SK-N-SH (cell line): Measurements from ENCODE around the gene SLC7A1. TPM values are rescaled to one million over a fixed set of nuclear protein-coding genes. Genes with fewer than 3 reads are reported as not detected.

Experiments
- CTCF ChIA-PET: fragments of 300-600, 350-600 bp; formaldehyde crosslinking; extraction: SDS; loops from one replicate; lab custom pipeline; 2021; lab: Yijun Ruan, JAX
- POLR2A ChIA-PET: fragments of 350-600 bp; sonication (Branson Sonifier 250); formaldehyde crosslinking; extraction: SDS; loops from one replicate; lab custom pipeline; 2020; ENCODE audit warnings: antibody characterized with exemption, inconsistent platforms; lab: Yijun Ruan, JAX
- DNase-seq: peaks from one replicate; pipeline ENCODE4 v3.0.0; 2012
- H2AFZ ChIP-seq: fragments of 200-600 bp; sonication (generic); 2 replicates; pipeline ENCODE4 v1.8.1; 2016; ENCODE audit warnings: antibody characterized with exemption, mild to moderate bottlenecking, low read depth
- H3F3A ChIP-seq: fragments of 200-600 bp; sonication (generic); replicated peaks from 2 replicates; pipeline ENCODE3; 2016; ENCODE audit warnings: antibody characterized with exemption, mild to moderate bottlenecking; ENCODE audit not compliant: insufficient read depth
- H3K27ac ChIP-seq, 2 experiments: fragments of 200-500 bp in 1 of 2; fragments of 200-600 bp in 1 of 2; sonication (Bioruptor generic) in 1 of 2; sonication (generic), shearing (Covaris generic) in 1 of 2; 2 replicates each; pipeline versions ENCODE4 v1.5.1 to v1.6.1; 2014 to 2016; ENCODE audit warnings: low read depth in 2 of 2, inconsistent platforms in 1 of 2, low read length in 1 of 2, mild to moderate bottlenecking in 1 of 2, mixed read lengths in 1 of 2
- H3K27me3 ChIP-seq: fragments of 200-600 bp; sonication (generic), shearing (Covaris generic); 2 replicates; pipeline ENCODE4 v1.6.1; 2016; ENCODE audit warnings: mixed run types; ENCODE audit not compliant: insufficient read depth
- H3K36me3 ChIP-seq, 2 experiments: fragments of 200-500 bp in 1 of 2; fragments of 200-600 bp in 1 of 2; sonication (Bioruptor generic) in 1 of 2; sonication (generic) in 1 of 2; replicated peaks in 1 of 2; 2 replicates each; pipeline versions ENCODE3 to v1.5.1; 2014 to 2016; ENCODE audit warnings: low read length in 1 of 2, mild to moderate bottlenecking in 1 of 2; ENCODE audit not compliant: insufficient read depth in 2 of 2, control insufficient read depth in 1 of 2
- H3K4me1 ChIP-seq, 2 experiments: fragments of 200-500 bp in 1 of 2; fragments of 200-600 bp in 1 of 2; sonication (Bioruptor generic) in 1 of 2; sonication (generic), shearing (Covaris generic) in 1 of 2; 2 replicates each; pipeline versions ENCODE4 v1.5.1 to v1.6.1; 2014 to 2016; ENCODE audit warnings: low read depth in 1 of 2, low read length in 1 of 2, mixed run types in 1 of 2; ENCODE audit not compliant: insufficient read depth in 2 of 2, control insufficient read depth in 1 of 2
- H3K4me2 ChIP-seq: fragments of 200-600 bp; sonication (generic), shearing (Covaris generic); 2 replicates; pipeline ENCODE4 v1.6.1; 2017; ENCODE audit warnings: mixed run types
- H3K4me3 ChIP-seq, 2 experiments: fragments of 200-500 bp in 1 of 2; fragments of 200-600 bp in 1 of 2; sonication (Bioruptor generic) in 1 of 2; sonication (generic), shearing (Covaris generic) in 1 of 2; 2 replicates each; pipeline versions ENCODE4 v1.5.1 to v1.8.1; 2014 to 2016; ENCODE audit warnings: low read depth in 2 of 2, inconsistent platforms in 1 of 2, low read length in 1 of 2, mild to moderate bottlenecking in 1 of 2, mixed read lengths in 1 of 2, moderate library complexity in 1 of 2
- H3K79me2 ChIP-seq: fragments of 200-600 bp; sonication (generic); 2 replicates; pipeline ENCODE4 v1.8.1; 2017; ENCODE audit warnings: mild to moderate bottlenecking; ENCODE audit not compliant: insufficient read depth
- H3K9ac ChIP-seq: fragments of 200-600 bp; sonication (generic); 2 replicates; pipeline ENCODE4 v1.6.1; 2017; ENCODE audit warnings: mixed run types
- H3K9me2 ChIP-seq: fragments of 200-600 bp; sonication (generic); 2 replicates; pipeline ENCODE4 v1.6.1; 2017; ENCODE audit warnings: mixed run types
- H3K9me3 ChIP-seq: fragments of 200-600 bp; sonication (generic); 2 replicates; pipeline ENCODE4 v1.6.1; 2017; ENCODE audit warnings: mixed run types, mild to moderate bottlenecking, moderate library complexity
- H4K20me1 ChIP-seq: fragments of 200-600 bp; sonication (generic); 2 replicates; pipeline ENCODE4 v1.6.1; 2017; ENCODE audit warnings: mild to moderate bottlenecking, mixed run types; ENCODE audit not compliant: insufficient read depth
- CTCF ChIP-seq: fragments of 200-600 bp; sonication (generic); IDR thresholded peaks from 2 replicates; pipeline ENCODE4 v1.6.1; 2017; ENCODE audit warnings: antibody characterized with exemption, mild to moderate bottlenecking, moderate library complexity
- ELF1 ChIP-seq: IDR thresholded peaks from 2 replicates; pipeline ENCODE4 v1.4.0; 2012
- IRF3 ChIP-seq: fragments of 150-350 bp; IDR thresholded peaks from 2 replicates; pipeline ENCODE4 v1.6.1; 2016; ENCODE audit warnings: mild to moderate bottlenecking, low read depth, low read length
- JUND ChIP-seq: IDR thresholded peaks from 2 replicates; pipeline ENCODE4 v1.4.0; 2012
- MEF2A ChIP-seq: IDR thresholded peaks from 2 replicates; pipeline ENCODE4 v1.4.0; 2012; ENCODE audit warnings: low read depth, borderline replicate concordance
- NFIC ChIP-seq: IDR thresholded peaks from 2 replicates; pipeline ENCODE4 v1.4.0; 2012; ENCODE audit warnings: borderline replicate concordance
- NRF1 ChIP-seq: IDR thresholded peaks from 2 replicates; pipeline ENCODE4 v1.6.1; 2012; ENCODE audit warnings: low read depth, mild to moderate bottlenecking, low read length
- PBX3 ChIP-seq: IDR thresholded peaks from 2 replicates; pipeline ENCODE4; 2012
- POLR2AphosphoS5 ChIP-seq: IDR thresholded peaks from 2 replicates; pipeline ENCODE4 v1.6.1; 2012; ENCODE audit warnings: low read depth, low read length
- RFX5 ChIP-seq: IDR thresholded peaks from 2 replicates; pipeline ENCODE4 v1.6.1; 2012; ENCODE audit warnings: mild to moderate bottlenecking, improper control_type of control experiment, low read length
- SMC3 ChIP-seq: IDR thresholded peaks from 2 replicates; pipeline ENCODE4 v1.6.1; 2012; ENCODE audit warnings: low read depth, low read length, improper control_type of control experiment
- YY1 ChIP-seq: IDR thresholded peaks from 2 replicates; pipeline ENCODE4 v1.4.0; 2012; ENCODE audit warnings: low read depth, mild to moderate bottlenecking
- WGBS: methylation state at CpG from one replicate; pipeline ENCODE4 v1.1.6; 2017; ENCODE audit warnings: low lambda C conversion rate; 5-methylcytosine and 5-hydroxymethylcytosine counted together
- polyA plus RNA-seq, 3 experiments: library from polyadenylated mRNA; depleted of rRNA; stranded (reverse); fragments of >200 nt; gene quantifications; 2 replicates each; pipeline ENCODE4 v1.2.3, GENCODE V29; 2012

SLC7A1 gene
- polyA plus RNA-seq, 1 of the 3 experiments (the other 2 are of a cell fraction): 14.0 TPM

- no peaks in the 10 kb centered on the region; the same call in 1 of the 2 replicates for H3K27me3 ChIP-seq
- no peaks in the 10 kb centered on the region for H4K20me1 ChIP-seq
- H3K9me2 ChIP-seq: no peaks in the 10 kb centered on the region
- DNase-seq: no peak
- H3K4me3 ChIP-seq: no peak overlapping the region
- TF ChIP-seq POLR2AphosphoS5: no peak
- TF ChIP-seq SMC3: no peak
- TF ChIP-seq JUND: no peak
- TF ChIP-seq IRF3: no peak
- no peak for TF ChIP-seq CTCF
- no peaks in the 10 kb centered on the region for H3K36me3 ChIP-seq
- H3K9ac ChIP-seq: no peak overlapping the region
- H3K27ac ChIP-seq: no peak overlapping the region
- POLR2A ChIA-PET: no interaction called here
- CTCF ChIA-PET: interaction anchor here (0.6 to 6.9 kb wide), 6 partner anchors 9 to 883 kb away, joined by 3 to 39 read pairs (median 3); no protein-coding TSS in a partner anchor
- H3K9me3 ChIP-seq: no peaks in the 10 kb centered on the region
- H3K4me1 ChIP-seq: peaks cover 0 to 12% of the 10 kb centered on the region in 2 experiments; a peak in 2 of 4 replicates
- H3F3A ChIP-seq: no peaks in the 10 kb centered on the region
- no peaks in the 10 kb centered on the region for H3K79me2 ChIP-seq
- 66% methylated on average over 8 of the region's 15 CpGs for WGBS
- H2AFZ ChIP-seq: no peak overlapping the region
- H3K4me2 ChIP-seq: no peak overlapping the region
These were observed 98.3 kb downstream of the SLC7A1 start for GRCh38 chr13:29497137-29497654.

GRCh38 chr13:29496241-29496712 lies 99.2 kb downstream of the SLC7A1 start:
- POLR2A ChIA-PET: no interaction called here
- H3K4me1 ChIP-seq: peaks cover 0 to 12% of the 10 kb centered on the region in 2 experiments; a peak in 2 of 4 replicates
- 72% methylated on average over 8 of the region's 9 CpGs for WGBS
- no peaks in the 10 kb centered on the region for H3K36me3 ChIP-seq
- no peak overlapping the region for H3K27ac ChIP-seq
- no peak overlapping the region for H3K4me3 ChIP-seq
- H4K20me1 ChIP-seq: no peaks in the 10 kb centered on the region
- no peak overlapping the region for H3K9ac ChIP-seq
- no peaks in the 10 kb centered on the region; the same call in 1 of the 2 replicates for H3K27me3 ChIP-seq
- H3K9me2 ChIP-seq: no peaks in the 10 kb centered on the region
- H3K79me2 ChIP-seq: no peaks in the 10 kb centered on the region
- H3F3A ChIP-seq: no peaks in the 10 kb centered on the region
- no peak overlapping the region for H3K4me2 ChIP-seq
- no peaks in the 10 kb centered on the region for H3K9me3 ChIP-seq
- no peak overlapping the region for H2AFZ ChIP-seq
- DNase-seq: no peak
- CTCF ChIA-PET: interaction anchor here (0.6 to 6.9 kb wide), 5 partner anchors 12 to 670 kb away, joined by 3 to 39 read pairs (median 3); no protein-coding TSS in a partner anchor
- no peak for TF ChIP-seq RFX5
- no peak for TF ChIP-seq YY1
- no peak for TF ChIP-seq IRF3
- TF ChIP-seq MEF2A: no peak
- TF ChIP-seq PBX3: no peak
- no peak for TF ChIP-seq NFIC
- no peak for TF ChIP-seq SMC3
- TF ChIP-seq NRF1: no peak
- no peak for TF ChIP-seq JUND
- TF ChIP-seq ELF1: no peak
- TF ChIP-seq, all 33 proteins: peak for 0
